ENCODE results near the gene HES2. TPM values are rescaled to one million over a fixed set of nuclear protein-coding genes. Genes with fewer than 3 reads are reported as not detected.

Gene HES2, protein sequence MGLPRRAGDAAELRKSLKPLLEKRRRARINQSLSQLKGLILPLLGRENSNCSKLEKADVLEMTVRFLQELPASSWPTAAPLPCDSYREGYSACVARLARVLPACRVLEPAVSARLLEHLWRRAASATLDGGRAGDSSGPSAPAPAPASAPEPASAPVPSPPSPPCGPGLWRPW
- total RNA-seq (2022; extraction: Qiagen RNA extraction) = 3.8 to 5.5 TPM (median 4.9 TPM) in 5 replicates

GRCh38 chr1:6419804-6420453, at the start of gene HES2:
Gene HES2 (minus strand): TSS chr1:6419919. CDS start chr1:6419820, 99 bp downstream.

DNA sequence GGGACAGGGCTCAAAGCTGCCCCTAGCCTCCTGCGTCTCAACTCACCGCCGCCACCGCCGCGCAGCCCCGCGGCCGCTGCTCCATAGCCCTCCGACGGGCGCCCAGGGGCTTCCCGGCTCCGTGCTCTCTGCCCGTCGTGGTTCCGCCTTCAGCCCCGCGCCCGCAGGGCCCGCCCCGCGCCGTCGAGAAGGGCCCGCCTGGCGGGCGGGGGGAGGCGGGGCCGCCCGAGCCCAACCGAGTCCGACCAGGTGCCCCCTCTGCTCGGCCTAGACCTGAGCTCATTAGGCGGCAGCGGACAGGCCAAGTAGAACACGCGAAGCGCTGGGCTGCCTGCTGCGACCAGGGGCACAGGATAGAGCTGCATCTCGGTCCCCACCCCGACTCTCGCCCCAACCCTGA, 46.3 kb upstream of the HES2 start, which contains the start of gene TNFRSF25:
TNFRSF25 (minus strand) TSS at position 151 of the 400 bp plus-strand sequence; CDS start at position 85, 66 bp downstream.

DNA sequence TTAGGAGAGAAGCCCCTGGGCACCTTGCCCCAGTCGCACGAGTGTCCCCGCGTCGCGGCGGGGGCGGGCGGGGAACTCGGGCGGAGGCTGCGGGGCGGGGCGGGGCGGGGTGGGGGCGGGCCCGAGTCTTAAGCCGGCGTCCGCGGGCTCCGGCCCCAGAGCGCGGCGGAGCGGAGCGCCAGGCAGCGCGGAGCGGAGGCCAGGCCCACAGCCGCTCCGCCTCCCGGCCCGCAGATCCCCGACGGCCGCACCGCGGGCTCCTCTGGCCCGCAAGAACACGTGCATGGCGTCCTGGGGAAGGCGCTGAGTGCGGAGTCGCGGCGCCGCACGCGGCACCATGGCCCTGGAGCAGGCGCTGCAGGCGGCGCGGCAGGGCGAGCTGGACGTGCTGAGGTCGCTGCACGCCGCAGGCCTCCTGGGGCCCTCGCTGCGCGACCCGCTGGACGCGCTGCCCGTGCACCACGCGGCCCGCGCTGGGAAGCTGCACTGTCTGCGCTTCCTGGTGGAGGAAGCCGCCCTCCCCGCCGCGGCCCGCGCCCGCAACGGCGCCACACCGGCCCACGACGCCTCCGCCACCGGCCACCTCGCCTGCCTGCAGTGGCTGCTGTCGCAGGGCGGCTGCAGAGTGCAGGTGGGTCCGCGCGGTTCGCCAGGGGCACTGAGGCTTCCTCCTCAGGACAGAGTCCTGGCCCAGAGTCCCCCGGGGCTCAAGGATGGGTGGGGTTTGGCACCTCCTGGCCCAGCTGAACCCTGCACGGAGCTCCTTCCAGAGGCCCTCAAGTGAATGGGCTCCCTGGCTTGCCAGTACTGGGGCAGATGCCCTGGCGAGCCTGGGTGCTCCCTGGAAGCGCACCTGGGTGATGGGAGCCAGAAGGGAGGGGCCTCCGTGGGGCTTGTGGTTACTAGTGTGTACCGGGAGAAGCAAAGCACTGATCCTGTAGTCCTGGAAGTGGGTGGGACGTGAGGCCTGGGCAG, 5.2 kb upstream of the HES2 start, which contains the start of gene ESPN:
ESPN (plus strand) TSS at position 158 of the 975 bp plus-strand sequence; CDS start at position 338, 180 bp downstream.

DNA sequence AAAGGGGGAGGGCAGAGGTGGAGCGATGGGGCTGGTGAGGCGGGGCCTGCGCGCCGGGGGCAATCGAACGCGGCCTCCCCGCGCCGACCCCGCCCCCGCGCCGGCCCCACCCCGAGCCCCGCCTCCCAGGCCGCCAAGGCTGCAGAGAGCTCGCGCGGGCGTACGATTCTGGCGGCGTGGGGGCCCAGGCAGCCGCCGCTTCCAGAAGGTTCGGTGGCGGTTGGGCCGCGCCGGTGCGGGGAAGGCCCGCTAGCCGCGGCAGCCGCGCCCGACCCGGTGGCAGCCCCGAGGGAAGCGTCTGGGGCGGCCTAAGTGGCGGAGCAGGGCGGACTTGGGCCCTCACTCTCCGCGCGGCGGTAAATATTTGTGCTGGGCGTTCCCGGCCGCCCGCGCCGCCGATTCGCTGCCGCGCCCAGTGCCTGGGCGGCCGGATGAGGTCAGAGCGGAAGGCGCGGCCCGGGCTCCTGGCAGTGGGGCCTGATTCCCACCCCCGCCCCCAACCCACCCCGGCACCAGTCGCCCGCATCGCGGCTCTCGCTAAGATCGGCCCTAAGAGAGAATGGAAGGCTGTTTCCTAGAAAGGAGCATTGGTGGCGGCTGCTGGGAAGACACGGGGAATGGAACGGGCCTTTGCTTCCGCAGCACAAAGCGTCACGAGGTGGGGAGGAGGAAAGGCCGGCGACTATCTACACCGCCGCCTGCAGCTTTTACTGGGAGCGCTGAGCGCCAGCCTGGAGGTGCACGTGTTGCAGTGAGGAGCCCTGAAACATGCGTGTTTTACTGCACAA, 26.1 kb downstream of the HES2 start, which contains the start of gene ACOT7:
ACOT7 (minus strand) TSS at position 368 of the 788 bp plus-strand sequence. CDS start 368 bp downstream, outside the sequence.

Other genes starting within 250 kb of the HES2 start
- gene CHD5, start 239.6 kb downstream of the HES2 start, total RNA-seq (2022; extraction: Qiagen RNA extraction) = 1.5 to 2.2 TPM (median 1.9 TPM) in 5 replicates
- 263 to 490 TPM (median 455 TPM) in 5 replicates for gene RPL22, start 220.3 kb downstream of the HES2 start, total RNA-seq (2022; extraction: Qiagen RNA extraction)
- gene RNF207, start 213.8 kb downstream of the HES2 start, total RNA-seq (2022; extraction: Qiagen RNA extraction) = 8.9 to 13.2 TPM (median 11.1 TPM) in 5 replicates
- 51.7 to 59.9 TPM (median 56.4 TPM) in 5 replicates for gene ICMT, start 184.0 kb downstream of the HES2 start, total RNA-seq (2022; extraction: Qiagen RNA extraction)
- not detected in 5 replicates for gene HES3, start 175.7 kb downstream of the HES2 start, total RNA-seq (2022; extraction: Qiagen RNA extraction)
- 3.6 to 4.6 TPM (median 4.3 TPM) in 5 replicates for gene GPR153, start 158.8 kb downstream of the HES2 start, total RNA-seq (2022; extraction: Qiagen RNA extraction)
- gene ACOT7, start 26.2 kb downstream of the HES2 start, total RNA-seq (2022; extraction: Qiagen RNA extraction) = 80.4 to 101 TPM (median 100 TPM) in 5 replicates
- gene ESPN, start 4.9 kb upstream of the HES2 start, total RNA-seq (2022; extraction: Qiagen RNA extraction) = 0.22 to 1.2 TPM (median 0.51 TPM) in 5 replicates
- gene TNFRSF25, start 46.3 kb upstream of the HES2 start, total RNA-seq (2022; extraction: Qiagen RNA extraction) = 2.5 to 4.0 TPM (median 2.8 TPM) in 5 replicates
- gene PLEKHG5, start 71.7 kb upstream of the HES2 start, total RNA-seq (2022; extraction: Qiagen RNA extraction) = 2.5 to 4.3 TPM (median 3.5 TPM) in 5 replicates
- gene NOL9, start 134.6 kb upstream of the HES2 start, total RNA-seq (2022; extraction: Qiagen RNA extraction) = 3.6 to 5.2 TPM (median 3.9 TPM) in 5 replicates
- gene TAS1R1, start 135.4 kb upstream of the HES2 start, total RNA-seq (2022; extraction: Qiagen RNA extraction) = not detected in 5 replicates
- gene ZBTB48, start 160.1 kb upstream of the HES2 start, total RNA-seq (2022; extraction: Qiagen RNA extraction) = 14.4 to 17.1 TPM (median 15.1 TPM) in 5 replicates
- 16.5 to 23.1 TPM (median 19.2 TPM) in 5 replicates for gene KLHL21, start 182.9 kb upstream of the HES2 start, total RNA-seq (2022; extraction: Qiagen RNA extraction)
- gene PHF13, start 193.8 kb upstream of the HES2 start, total RNA-seq (2022; extraction: Qiagen RNA extraction) = 7.3 to 9.6 TPM (median 9.2 TPM) in 5 replicates
- 15.5 to 17.9 TPM (median 16.7 TPM) in 5 replicates for gene THAP3, start 204.9 kb upstream of the HES2 start, total RNA-seq (2022; extraction: Qiagen RNA extraction)

Data from A549 treated with Hydrocortisone at 1 μM for 4 hours (cell line).